CD14-positive monocyte (primary cell): Measurements from ENCODE around the gene MYRF. TPM values are rescaled to one million over a fixed set of nuclear protein-coding genes. Genes with fewer than 3 reads are reported as not detected.

Source experiments
- DNase-seq, 3 donors: peaks; one replicate each; pipeline ENCODE4 v3.0.0-alpha.2; 2011 to 2022
- H2AFZ ChIP-seq: 2 replicates; pipeline ENCODE4 v1.6.0; 2012; ENCODE audit warnings: mild to moderate bottlenecking, low read depth, low read length, inconsistent platforms; ENCODE audit not compliant: insufficient read depth, poor library complexity, severe bottlenecking
- H3K27ac ChIP-seq, 2 donors: 1 replicate in 1 of 2; 2 replicates in 1 of 2; pipeline ENCODE4 v1.5.1; 2012 to 2013; ENCODE audit warnings: low read length in 2 of 2, control low read depth in 1 of 2, inconsistent platforms in 1 of 2, low read depth in 1 of 2, mild to moderate bottlenecking in 1 of 2
- H3K27me3 ChIP-seq, 2 donors: one replicate each; pipeline versions ENCODE4 v1.6.0 to v1.6.1; 2011 to 2013; ENCODE audit warnings: low read length in 2 of 2; ENCODE audit not compliant: control insufficient read depth in 2 of 2, insufficient read depth in 2 of 2
- H3K36me3 ChIP-seq, 2 donors: replicated peaks in 1 of 2; 1 replicate in 1 of 2; 2 replicates in 1 of 2; pipeline versions ENCODE4 v1.5.1 to v1.6.1; 2012 to 2013; ENCODE audit warnings: low read length in 2 of 2, control low read depth in 1 of 2, inconsistent platforms in 1 of 2, mild to moderate bottlenecking in 1 of 2; ENCODE audit not compliant: insufficient read depth in 2 of 2, control insufficient read depth in 1 of 2
- H3K4me1 ChIP-seq, 2 donors: 1 replicate in 1 of 2; 2 replicates in 1 of 2; pipeline versions ENCODE4 v1.5.1 to v1.6.1; 2012 to 2013; ENCODE audit warnings: low read length in 2 of 2, control low read depth in 1 of 2, inconsistent platforms in 1 of 2, mild to moderate bottlenecking in 1 of 2, moderate library complexity in 1 of 2; ENCODE audit not compliant: insufficient read depth in 2 of 2, control insufficient read depth in 1 of 2
- H3K4me2 ChIP-seq: replicated peaks from 2 replicates; pipeline ENCODE3; 2012; ENCODE audit warnings: low read length, moderate library complexity, mild to moderate bottlenecking; ENCODE audit not compliant: poor library complexity, severe bottlenecking; ENCODE audit errors: extremely low read depth
- H3K4me3 ChIP-seq, 3 experiments: fragments of 200-600 bp in 1 of 3; sonication (generic) in 1 of 3; replicated peaks in 1 of 3; 1 replicate in 2 of 3; 2 replicates in 1 of 3; pipeline ENCODE4 v1.5.1; 2011 to 2013; ENCODE audit warnings: low read length in 3 of 3, mild to moderate bottlenecking in 3 of 3, control low read depth in 2 of 3, low read depth in 2 of 3, inconsistent platforms in 1 of 3, moderate library complexity in 1 of 3
- H3K79me2 ChIP-seq: 2 replicates; pipeline ENCODE4 v1.6.0; 2012; ENCODE audit warnings: mild to moderate bottlenecking, control low read depth, inconsistent platforms, low read length, moderate library complexity; ENCODE audit not compliant: insufficient read depth
- H3K9ac ChIP-seq: 2 replicates; pipeline ENCODE4 v1.6.0; 2017; ENCODE audit warnings: low read length, mild to moderate bottlenecking; ENCODE audit not compliant: insufficient read depth, poor library complexity, severe bottlenecking
- H3K9me3 ChIP-seq, 2 donors: replicated peaks in 1 of 2; 1 replicate in 1 of 2; 2 replicates in 1 of 2; pipeline versions ENCODE4 v1.5.1 to v1.6.1; 2012 to 2013; ENCODE audit warnings: low read length in 2 of 2, control low read depth in 1 of 2; ENCODE audit not compliant: control insufficient read depth in 1 of 2, insufficient read depth in 1 of 2
- H4K20me1 ChIP-seq: 2 replicates; pipeline ENCODE4 v1.6.0; 2012; ENCODE audit warnings: mild to moderate bottlenecking, low read length, control low read depth, moderate library complexity; ENCODE audit not compliant: insufficient read depth
- H3K27ac Mint-ChIP-seq, 7 donors: one replicate each; pipeline ENCODE4 v1.8.0; 2020; ENCODE audit warnings: mild to moderate bottlenecking in 7 of 7, mixed read lengths in 7 of 7, moderate library complexity in 6 of 7, inconsistent platforms in 2 of 7
- H3K27me3 Mint-ChIP-seq, 3 donors: one replicate each; pipeline ENCODE4 v1.8.0; 2021 to 2022; ENCODE audit warnings: low read depth in 3 of 3, mild to moderate bottlenecking in 3 of 3, mixed read lengths in 3 of 3, moderate library complexity in 3 of 3, inconsistent platforms in 1 of 3
- H3K36me3 Mint-ChIP-seq, 2 donors: one replicate each; pipeline ENCODE4 v1.8.0; 2020; ENCODE audit warnings: mixed read lengths in 2 of 2, inconsistent platforms in 1 of 2, mild to moderate bottlenecking in 1 of 2
- H3K4me1 Mint-ChIP-seq: one replicate; pipeline ENCODE4 v1.8.0; 2020; ENCODE audit warnings: mild to moderate bottlenecking, mixed read lengths
- H3K4me3 Mint-ChIP-seq, 2 donors: one replicate each; pipeline ENCODE4 v1.8.0; 2020; ENCODE audit warnings: mild to moderate bottlenecking in 2 of 2, mixed read lengths in 2 of 2, moderate library complexity in 1 of 2
- H3K9me3 Mint-ChIP-seq, 7 donors: one replicate each; pipeline ENCODE4 v1.8.0; 2020 to 2022; ENCODE audit warnings: mixed read lengths in 7 of 7, mild to moderate bottlenecking in 6 of 7, moderate library complexity in 6 of 7, inconsistent platforms in 2 of 7
- CTCF ChIP-seq: fragments of 200-600 bp; IDR thresholded peaks from one replicate; pipeline ENCODE4 v1.8.0; 2022; ENCODE audit warnings: antibody characterized with exemption, mild to moderate bottlenecking
- WGBS: methylation state at CpG from one replicate; pipeline ENCODE4 v1.1.5; 2013; ENCODE audit warnings: missing lambda C conversion rate; ENCODE audit not compliant: insufficient coverage; 5-methylcytosine and 5-hydroxymethylcytosine counted together
- intact Hi-C, 2 donors: fragments of 100-400 bp; cut with micrococcal nuclease; formaldehyde crosslinking; loops; one replicate each; pipeline versions ENCODE4 v1.15.0 to v1.15.1; 2023
- polyA plus RNA-seq, 3 donors: library from polyadenylated mRNA; depleted of rRNA in 1 of 3; unstranded in 2 of 3; stranded (reverse) in 1 of 3; fragments of 300-500 nt in 2 of 3; fragments of >200 nt in 1 of 3; fragmentation: Illumina TruSeq in 2 of 3; gene quantifications; 1 replicate in 2 of 3; 2 replicates in 1 of 3; pipeline ENCODE4 v1.2.3, GENCODE V29; 2012 to 2021

Gene MYRF
- polyA plus RNA-seq, 3 donors: 0.18 to 0.19 TPM; not detected in 1

- DNase-seq: no peak
- H3K4me1 ChIP-seq: peaks cover 4% of the 10 kb centered on the region in 2 donors
- Mint-ChIP-seq H3K36me3 (peaks cover 69 to 90% of the 10 kb centered on the region in 2 donors), H3K4me1 (peaks cover 13% of the 10 kb centered on the region), H3K27me3 (no peaks in the 10 kb centered on the region), H3K4me3 (no peak overlapping the region), H3K27ac (no peak overlapping the region), H3K9me3 (peaks cover 0 to 3% (median 0%) of the 10 kb centered on the region in 7 donors)
- H3K9me3 ChIP-seq: no peaks in the 10 kb centered on the region
- H3K9ac ChIP-seq: no peak overlapping the region
- no peaks in the 10 kb centered on the region for H4K20me1 ChIP-seq
- no peak overlapping the region for H3K27ac ChIP-seq
- H3K36me3 ChIP-seq: peaks cover 48 to 93% of the 10 kb centered on the region in 2 donors
- H3K4me2 ChIP-seq: no peak overlapping the region
- TF ChIP-seq CTCF: no peak
- H2AFZ ChIP-seq: no peak overlapping the region
- H3K79me2 ChIP-seq: peaks cover 6% of the 10 kb centered on the region
- 100% methylated on average over 2 of the region's 3 CpGs for WGBS
- H3K27me3 ChIP-seq: no peaks in the 10 kb centered on the region
- no peak overlapping the region for H3K4me3 ChIP-seq
- intact Hi-C loops: loop anchor here in 1 of 2 donors (10.0 kb wide), 1 partner anchor 81 kb away; no protein-coding TSS in a partner anchor
These were observed 51.6 kb downstream of the MYRF start for GRCh38 chr11:61803889-61804647.

GRCh38 chr11:61805146-61805545 lies 52.7 kb downstream of the MYRF start:
- Histone ChIP-seq H3K27me3 (no peaks in the 10 kb centered on the region), H3K4me1 (no peaks in the 10 kb centered on the region), H3K4me2 (no peak overlapping the region), H3K4me3 (no peak overlapping the region), H2AFZ (no peak overlapping the region), H3K9me3 (no peaks in the 10 kb centered on the region), H3K36me3 (peaks cover 54 to 99% of the 10 kb centered on the region in 2 donors), H4K20me1 (no peaks in the 10 kb centered on the region), H3K9ac (no peak overlapping the region), H3K79me2 (peaks cover 4% of the 10 kb centered on the region), H3K27ac (peak overlapping the region in 1 of 2 donors; percentile 22)
- WGBS: no CpG with 5 or more reads among the region's 1 CpG
- no peak for TF ChIP-seq CTCF
- Mint-ChIP-seq H3K4me1 (peaks cover 5% of the 10 kb centered on the region), H3K4me3 (no peak overlapping the region), H3K9me3 (peaks cover 0 to 3% (median 0%) of the 10 kb centered on the region in 7 donors), H3K27ac (peak overlapping the region in 5 of 7 donors; percentile 19 to 52 (median 27)), H3K36me3 (peaks cover 76 to 95% of the 10 kb centered on the region in 2 donors), H3K27me3 (no peaks in the 10 kb centered on the region)
- no peak for DNase-seq
- intact Hi-C loops: loop anchor here in 1 of 2 donors (5.0 to 10.0 kb wide), 2 partner anchors 80 to 152 kb away; no protein-coding TSS in a partner anchor
